ENCODE results near the gene RIMS1.

GRCh38 chr6:72151742-72152141 is 265.4 kb downstream of the RIMS1 start:
- TF ChIP-seq CTCF (IDR thresholded peaks at IDR 0.05; ENCODE audit: low read depth, low read length) (no peak), EZH2phosphoT487 (IDR thresholded peaks at IDR 0.05; ENCODE audit: low read depth) (no peak)

Data from OCI-LY3 (cell line).